ENCODE data around the gene CSRP1. TPM values are rescaled to one million over a fixed set of nuclear protein-coding genes. Genes with fewer than 3 reads are reported as not detected.
"Not testable (repeated sequence)": the region's sequence is repeated elsewhere in the genome, so short reads cannot be mapped to it uniquely, and the experiment has no call there.

CSRP1 gene
- total RNA-seq, 2 experiments from 2014 or later = 55.3 to 56.2 TPM

- CTCF ChIA-PET = interaction anchor here (0.7 to 29.4 kb wide), 19 partner anchors 8 to 78 kb away, joined by 3 to 796 read pairs (median 6); partner anchors contain the start of genes CSRP1 and PHLDA3
- ATAC-seq = no peak
- Mint-ChIP-seq H3K36me3 (ENCODE audit: low read depth) (peaks cover 2% of the 10 kb centered on the region), H3K9me3 (no peaks in the 10 kb centered on the region), H3K4me3 (peak overlapping the region; percentile 57), H3K27ac (no peak overlapping the region), H3K27me3 (peaks cover 22% of the 10 kb centered on the region), H3K4me1 (ENCODE audit: low read depth) (peaks cover 14% of the 10 kb centered on the region)
- intact Hi-C loops (cut with micrococcal nuclease) = loop anchor here (5.0 kb wide), 1 partner anchor 34 kb away; no protein-coding TSS in a partner anchor
- POLR2A ChIA-PET = interaction anchor here (1.2 to 1.3 kb wide), 2 partner anchors 25 to 26 kb away, joined by 3 to 7 read pairs; partner anchors contain the start of gene CSRP1
- TF ChIP-seq CTCF (IDR thresholded peaks at IDR 0.05) = no peak
- no peak for DNase-seq
Measured at GRCh38 chr1:201481004-201481380, 25.9 kb downstream of the CSRP1 start.

GRCh38 chr1:201480231-201481003 lies 26.5 kb downstream of the CSRP1 start:
- ATAC-seq = peak; percentile 57
- H3K4me1 Mint-ChIP-seq (ENCODE audit: low read depth) = peaks cover 14% of the 10 kb centered on the region
- H3K4me3 Mint-ChIP-seq = peak overlapping the region; percentile 57
- peak; percentile 80 for DNase-seq
- intact Hi-C loops (cut with micrococcal nuclease) = loop anchor here (5.0 kb wide), 1 partner anchor 33 kb away; no protein-coding TSS in a partner anchor
- H3K27ac Mint-ChIP-seq = no peak overlapping the region
- peaks cover 2% of the 10 kb centered on the region for H3K36me3 Mint-ChIP-seq (ENCODE audit: low read depth)
- ChIA-PET CTCF (interaction anchor here (1.2 to 29.4 kb wide), 10 partner anchors 12 to 71 kb away, joined by 3 to 796 read pairs (median 12); partner anchors contain the start of genes CSRP1 and PHLDA3), POLR2A (interaction anchor here (0.6 to 1.2 kb wide), 2 partner anchors 27 to 49 kb away, joined by 3 to 7 read pairs; partner anchors contain the start of gene CSRP1)
- no peak for TF ChIP-seq CTCF (IDR thresholded peaks at IDR 0.05)
- peaks cover 22% of the 10 kb centered on the region for H3K27me3 Mint-ChIP-seq
- no peaks in the 10 kb centered on the region for H3K9me3 Mint-ChIP-seq

- no peak for DNase-seq
- Mint-ChIP-seq H3K27ac (no peak overlapping the region), H3K9me3 (no peaks in the 10 kb centered on the region), H3K4me1 (ENCODE audit: low read depth) (peaks cover 14% of the 10 kb centered on the region), H3K4me3 (no peak overlapping the region), H3K36me3 (ENCODE audit: low read depth) (peaks cover 2% of the 10 kb centered on the region), H3K27me3 (peaks cover 22% of the 10 kb centered on the region)
- POLR2A ChIA-PET = no interaction called here
- CTCF ChIA-PET = interaction anchor here (2.5 to 29.4 kb wide), 3 partner anchors 26 to 43 kb away, joined by 8 to 796 read pairs (median 149); partner anchors contain the start of gene CSRP1
- ATAC-seq = no peak
- no peak for TF ChIP-seq CTCF (IDR thresholded peaks at IDR 0.05)
- intact Hi-C loops (cut with micrococcal nuclease) = no loop called here
Measured at GRCh38 chr1:201479201-201479730, 27.7 kb downstream of the CSRP1 start.

GRCh38 chr1:201478666-201479065 lies 28.3 kb downstream of the CSRP1 start:
- Mint-ChIP-seq H3K4me1 (ENCODE audit: low read depth) (peaks cover 14% of the 10 kb centered on the region), H3K27me3 (peaks cover 24% of the 10 kb centered on the region)
- CTCF ChIA-PET = interaction anchor here (2.5 to 29.4 kb wide), 3 partner anchors 26 to 43 kb away, joined by 8 to 796 read pairs (median 149); partner anchors contain the start of gene CSRP1
- DNase-seq; H3K36me3 Mint-ChIP-seq (ENCODE audit: low read depth); H3K9me3 Mint-ChIP-seq; H3K27ac Mint-ChIP-seq; ATAC-seq; POLR2A ChIA-PET; H3K4me3 Mint-ChIP-seq; intact Hi-C loops (cut with micrococcal nuclease): not testable (repeated sequence)

- H3K4me1 Mint-ChIP-seq (ENCODE audit: low read depth) = peaks cover 7% of the 10 kb centered on the region
- no peak overlapping the region for H3K27ac Mint-ChIP-seq
- H3K36me3 Mint-ChIP-seq (ENCODE audit: low read depth) = no peaks in the 10 kb centered on the region
- ATAC-seq = no peak
- H3K27me3 Mint-ChIP-seq = peaks cover 31% of the 10 kb centered on the region
- H3K4me3 Mint-ChIP-seq = no peak overlapping the region
- DNase-seq = no peak
- intact Hi-C loops (cut with micrococcal nuclease) = no loop called here
- H3K9me3 Mint-ChIP-seq = no peaks in the 10 kb centered on the region
- ChIA-PET POLR2A (interaction anchor here (0.6 kb wide), 1 partner anchor 400 kb away, joined by 3 read pairs; no protein-coding TSS in a partner anchor), CTCF (interaction anchor here (0.6 to 29.4 kb wide), 5 partner anchors 28 to 41 kb away, joined by 3 to 796 read pairs (median 6); partner anchors contain the start of gene CSRP1)
- TF ChIP-seq CTCF (IDR thresholded peaks at IDR 0.05) = no peak
Measured at GRCh38 chr1:201476670-201477344, 30.1 kb downstream of the CSRP1 start.
